ENCODE measurements around the gene LRGUK.

LRGUK gene

GRCh38 chr7:134197345-134197744 is 70.2 kb downstream of the LRGUK start:
- H3K4me3 ChIP-seq (ENCODE audit: insufficient read length, low read depth): no peak overlapping the region
- H3K4me1 ChIP-seq (ENCODE audit: insufficient read depth, insufficient read length): no peaks in the 10 kb centered on the region
- no peak for TF ChIP-seq SUZ12 (IDR thresholded peaks at IDR 0.05; ENCODE audit: extremely low read depth, insufficient read depth, insufficient read length)
- TF ChIP-seq YY1 (IDR thresholded peaks at IDR 0.05; ENCODE audit: insufficient read depth, insufficient read length): no peak
- TF ChIP-seq ZNF274 (IDR thresholded peaks at IDR 0.05; ENCODE audit: low read depth, low read length): no peak
- no peak for DNase-seq (ENCODE audit: low read depth, low spot score)
- no peak overlapping the region for H3K9ac ChIP-seq (ENCODE audit: insufficient read length, low read depth)
- no peaks in the 10 kb centered on the region for H3K9me3 ChIP-seq (ENCODE audit: insufficient read depth, low read length)
- no peaks in the 10 kb centered on the region for H3K36me3 ChIP-seq (ENCODE audit: insufficient read depth, insufficient read length, low read length)
- H3K27me3 ChIP-seq (ENCODE audit: insufficient read depth, insufficient read length): no peaks in the 10 kb centered on the region

- H3K4me1 ChIP-seq (ENCODE audit: insufficient read depth, insufficient read length): no peaks in the 10 kb centered on the region
- TF ChIP-seq SUZ12 (IDR thresholded peaks at IDR 0.05; ENCODE audit: extremely low read depth, insufficient read depth, insufficient read length): no peak
- no peak for TF ChIP-seq YY1 (IDR thresholded peaks at IDR 0.05; ENCODE audit: insufficient read depth, insufficient read length)
- no peak for TF ChIP-seq ZNF274 (IDR thresholded peaks at IDR 0.05; ENCODE audit: low read depth, low read length)
- no peak overlapping the region for H3K4me3 ChIP-seq (ENCODE audit: insufficient read length, low read depth)
- no peaks in the 10 kb centered on the region for H3K36me3 ChIP-seq (ENCODE audit: insufficient read depth, insufficient read length, low read length)
- no peak for DNase-seq (ENCODE audit: low read depth, low spot score)
- H3K9ac ChIP-seq (ENCODE audit: insufficient read length, low read depth): no peak overlapping the region
- H3K27me3 ChIP-seq (ENCODE audit: insufficient read depth, insufficient read length): no peaks in the 10 kb centered on the region
- H3K9me3 ChIP-seq (ENCODE audit: insufficient read depth, low read length): no peaks in the 10 kb centered on the region
Observed at GRCh38 chr7:134200970-134201369, 73.8 kb downstream of the LRGUK start.

GRCh38 chr7:134201569-134202261 is 74.6 kb downstream of the LRGUK start:
- H3K4me1 ChIP-seq (ENCODE audit: insufficient read depth, insufficient read length): no peaks in the 10 kb centered on the region
- TF ChIP-seq SUZ12 (IDR thresholded peaks at IDR 0.05; ENCODE audit: extremely low read depth, insufficient read depth, insufficient read length): no peak
- no peak for TF ChIP-seq ZNF274 (IDR thresholded peaks at IDR 0.05; ENCODE audit: low read depth, low read length)
- no peak for TF ChIP-seq YY1 (IDR thresholded peaks at IDR 0.05; ENCODE audit: insufficient read depth, insufficient read length)
- DNase-seq (ENCODE audit: low read depth, low spot score): no peak
- no peak overlapping the region for H3K4me3 ChIP-seq (ENCODE audit: insufficient read length, low read depth)
- no peaks in the 10 kb centered on the region for H3K9me3 ChIP-seq (ENCODE audit: insufficient read depth, low read length)
- H3K27me3 ChIP-seq (ENCODE audit: insufficient read depth, insufficient read length): no peaks in the 10 kb centered on the region
- H3K36me3 ChIP-seq (ENCODE audit: insufficient read depth, insufficient read length, low read length): no peaks in the 10 kb centered on the region
- no peak overlapping the region for H3K9ac ChIP-seq (ENCODE audit: insufficient read length, low read depth)

GRCh38 chr7:134203186-134203889 is 76.2 kb downstream of the LRGUK start:
- no peak for TF ChIP-seq SUZ12 (IDR thresholded peaks at IDR 0.05; ENCODE audit: extremely low read depth, insufficient read depth, insufficient read length)
- no peak for TF ChIP-seq ZNF274 (IDR thresholded peaks at IDR 0.05; ENCODE audit: low read depth, low read length)
- no peak for TF ChIP-seq YY1 (IDR thresholded peaks at IDR 0.05; ENCODE audit: insufficient read depth, insufficient read length)
- Histone ChIP-seq H3K9me3 (ENCODE audit: insufficient read depth, low read length) (no peaks in the 10 kb centered on the region), H3K4me1 (ENCODE audit: insufficient read depth, insufficient read length) (no peaks in the 10 kb centered on the region), H3K4me3 (ENCODE audit: insufficient read length, low read depth) (no peak overlapping the region), H3K36me3 (ENCODE audit: insufficient read depth, insufficient read length, low read length) (no peaks in the 10 kb centered on the region), H3K27me3 (ENCODE audit: insufficient read depth, insufficient read length) (no peaks in the 10 kb centered on the region), H3K9ac (ENCODE audit: insufficient read length, low read depth) (no peak overlapping the region)
- DNase-seq (ENCODE audit: low read depth, low spot score): no peak

- DNase-seq (ENCODE audit: low read depth, low spot score): no peak
- Histone ChIP-seq H3K9me3 (ENCODE audit: insufficient read depth, low read length) (no peaks in the 10 kb centered on the region), H3K4me3 (ENCODE audit: insufficient read length, low read depth) (no peak overlapping the region), H3K4me1 (ENCODE audit: insufficient read depth, insufficient read length) (no peaks in the 10 kb centered on the region), H3K9ac (ENCODE audit: insufficient read length, low read depth) (no peak overlapping the region), H3K27me3 (ENCODE audit: insufficient read depth, insufficient read length) (no peaks in the 10 kb centered on the region), H3K36me3 (ENCODE audit: insufficient read depth, insufficient read length, low read length) (no peaks in the 10 kb centered on the region)
- TF ChIP-seq ZNF274 (IDR thresholded peaks at IDR 0.05; ENCODE audit: low read depth, low read length): no peak
Observed at GRCh38 chr7:134209322-134210015, 82.3 kb downstream of the LRGUK start.

- Histone ChIP-seq H3K9ac (ENCODE audit: insufficient read length, low read depth) (no peak overlapping the region), H3K9me3 (ENCODE audit: insufficient read depth, low read length) (no peaks in the 10 kb centered on the region), H3K36me3 (ENCODE audit: insufficient read depth, insufficient read length, low read length) (no peaks in the 10 kb centered on the region), H3K4me3 (ENCODE audit: insufficient read length, low read depth) (no peak overlapping the region), H3K27me3 (ENCODE audit: insufficient read depth, insufficient read length) (no peaks in the 10 kb centered on the region), H3K4me1 (ENCODE audit: insufficient read depth, insufficient read length) (no peaks in the 10 kb centered on the region)
- no peak for TF ChIP-seq ZNF274 (IDR thresholded peaks at IDR 0.05; ENCODE audit: low read depth, low read length)
- TF ChIP-seq YY1 (IDR thresholded peaks at IDR 0.05; ENCODE audit: insufficient read depth, insufficient read length): no peak
- no peak for TF ChIP-seq SUZ12 (IDR thresholded peaks at IDR 0.05; ENCODE audit: extremely low read depth, insufficient read depth, insufficient read length)
- DNase-seq (ENCODE audit: low read depth, low spot score): no peak
Observed at GRCh38 chr7:134210227-134210626, 83.1 kb downstream of the LRGUK start.

GRCh38 chr7:134210976-134211663 is 84.0 kb downstream of the LRGUK start:
- Histone ChIP-seq H3K9me3 (ENCODE audit: insufficient read depth, low read length) (no peaks in the 10 kb centered on the region), H3K4me3 (ENCODE audit: insufficient read length, low read depth) (no peak overlapping the region), H3K9ac (ENCODE audit: insufficient read length, low read depth) (no peak overlapping the region), H3K27me3 (ENCODE audit: insufficient read depth, insufficient read length) (no peaks in the 10 kb centered on the region), H3K4me1 (ENCODE audit: insufficient read depth, insufficient read length) (no peaks in the 10 kb centered on the region), H3K36me3 (ENCODE audit: insufficient read depth, insufficient read length, low read length) (no peaks in the 10 kb centered on the region)
- no peak for DNase-seq (ENCODE audit: low read depth, low spot score)
- no peak for TF ChIP-seq SUZ12 (IDR thresholded peaks at IDR 0.05; ENCODE audit: extremely low read depth, insufficient read depth, insufficient read length)
- TF ChIP-seq ZNF274 (IDR thresholded peaks at IDR 0.05; ENCODE audit: low read depth, low read length): no peak
- no peak for TF ChIP-seq YY1 (IDR thresholded peaks at IDR 0.05; ENCODE audit: insufficient read depth, insufficient read length)

Data from NT2/D1 (cell line).